Calu3 (cell line): Measurements from ENCODE around the gene ZKSCAN4. TPM values are rescaled to one million over a fixed set of nuclear protein-coding genes. Genes with fewer than 3 reads are reported as not detected.

ENCODE experiments used
- BruUV-seq: library from RNA; stranded (reverse); fragments of 400-500 nt; replicated peaks from 2 replicates; lab custom pipeline; 2021; lab: Mats Ljungman, UMichigan
- CTCF ChIA-PET: fragments of 300-600 bp; sonication (Branson Sonifier 250); formaldehyde crosslinking; loops from one replicate; lab custom pipeline; 2022; ENCODE audit warnings: antibody characterized with exemption; lab: Charles Lee
- DNase-seq: peaks from one replicate; pipeline ENCODE4 v3.0.0; 2022
- H3K27ac Mint-ChIP-seq: one replicate; pipeline ENCODE4 v1.8.0; 2022; ENCODE audit warnings: mixed read lengths; ENCODE audit not compliant: unreplicated experiment
- H3K27me3 Mint-ChIP-seq: one replicate; pipeline ENCODE4 v1.8.0; 2022; ENCODE audit warnings: mixed read lengths; ENCODE audit not compliant: unreplicated experiment
- H3K36me3 Mint-ChIP-seq: one replicate; pipeline ENCODE4 v1.8.0; 2022; ENCODE audit warnings: mild to moderate bottlenecking, moderate library complexity, mixed read lengths; ENCODE audit not compliant: insufficient read depth, unreplicated experiment
- H3K4me1 Mint-ChIP-seq: one replicate; pipeline ENCODE4 v1.8.0; 2022; ENCODE audit warnings: mild to moderate bottlenecking, low read depth, mixed read lengths; ENCODE audit not compliant: unreplicated experiment
- H3K4me3 Mint-ChIP-seq: one replicate; pipeline ENCODE4 v1.8.0; 2022; ENCODE audit warnings: mild to moderate bottlenecking, low read depth, moderate library complexity, mixed read lengths; ENCODE audit not compliant: unreplicated experiment
- H3K9me3 Mint-ChIP-seq: one replicate; pipeline ENCODE4 v1.8.0; 2022; ENCODE audit warnings: low read depth, mixed read lengths; ENCODE audit not compliant: unreplicated experiment
- intact Hi-C: fragments of 100-400 bp; cut with micrococcal nuclease; formaldehyde crosslinking; loops from one replicate; pipeline ENCODE4 v1.10.0; 2022; ENCODE audit not compliant: unreplicated experiment
- total RNA-seq: library from RNA; stranded (reverse); gene quantifications from 2 replicates; pipeline ENCODE4 v1.2.3, GENCODE V29; 2022
- TF ChIP-seq, protein P1 (sequence below): fragments of 200-600 bp; IDR thresholded peaks from one replicate; pipeline ENCODE4 v1.8.0; 2022; ENCODE audit warnings: antibody characterized with exemption; ENCODE audit not compliant: unreplicated experiment

The ZKSCAN4 gene
- total RNA-seq, 1 experiment from 2014 or later: 6.7 TPM

DNA sequence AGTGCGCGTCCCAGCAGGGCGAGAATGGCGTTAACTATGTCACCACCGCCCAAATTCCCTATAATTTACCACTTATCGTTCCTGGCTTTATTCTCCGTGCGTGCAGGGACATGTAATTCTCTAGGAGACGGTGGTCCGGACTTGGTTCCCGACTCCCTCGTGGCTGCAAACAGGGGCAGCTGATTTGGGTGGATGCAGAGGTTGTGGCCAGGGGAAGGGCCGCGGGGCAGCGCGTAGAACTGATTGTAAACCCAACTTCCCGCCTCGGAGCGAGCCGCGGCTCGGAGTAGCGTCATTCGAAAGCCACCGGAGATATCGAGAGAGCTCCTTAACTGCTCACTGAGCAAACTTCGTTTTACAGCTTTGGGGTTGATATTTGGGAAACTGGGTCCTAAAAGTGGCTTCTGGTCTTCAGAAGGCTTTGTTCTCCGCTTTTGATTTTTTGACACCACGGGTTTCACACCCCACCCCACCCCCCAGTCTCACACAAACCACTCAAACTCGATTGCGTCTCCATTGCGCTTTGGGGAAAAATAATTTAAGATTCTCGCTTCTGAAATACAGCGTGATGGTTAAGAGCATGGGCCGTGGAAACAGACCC, 44.5 kb downstream of the ZKSCAN4 start:
- CTCF ChIA-PET: interaction anchor here (0.7 kb wide), 1 partner anchor 735 kb away, joined by 5 read pairs; the partner anchor contains the start of gene ZNF184
- H3K9me3 Mint-ChIP-seq: no peaks in the 10 kb centered on the region
- intact Hi-C loops: no loop called here
- peaks cover 8% of the 10 kb centered on the region for H3K4me1 Mint-ChIP-seq
- peaks cover 5% of the 10 kb centered on the region for H3K36me3 Mint-ChIP-seq
- no peak for DNase-seq
- no TSS peak for BruUV-seq
- TF ChIP-seq, protein P1, sequence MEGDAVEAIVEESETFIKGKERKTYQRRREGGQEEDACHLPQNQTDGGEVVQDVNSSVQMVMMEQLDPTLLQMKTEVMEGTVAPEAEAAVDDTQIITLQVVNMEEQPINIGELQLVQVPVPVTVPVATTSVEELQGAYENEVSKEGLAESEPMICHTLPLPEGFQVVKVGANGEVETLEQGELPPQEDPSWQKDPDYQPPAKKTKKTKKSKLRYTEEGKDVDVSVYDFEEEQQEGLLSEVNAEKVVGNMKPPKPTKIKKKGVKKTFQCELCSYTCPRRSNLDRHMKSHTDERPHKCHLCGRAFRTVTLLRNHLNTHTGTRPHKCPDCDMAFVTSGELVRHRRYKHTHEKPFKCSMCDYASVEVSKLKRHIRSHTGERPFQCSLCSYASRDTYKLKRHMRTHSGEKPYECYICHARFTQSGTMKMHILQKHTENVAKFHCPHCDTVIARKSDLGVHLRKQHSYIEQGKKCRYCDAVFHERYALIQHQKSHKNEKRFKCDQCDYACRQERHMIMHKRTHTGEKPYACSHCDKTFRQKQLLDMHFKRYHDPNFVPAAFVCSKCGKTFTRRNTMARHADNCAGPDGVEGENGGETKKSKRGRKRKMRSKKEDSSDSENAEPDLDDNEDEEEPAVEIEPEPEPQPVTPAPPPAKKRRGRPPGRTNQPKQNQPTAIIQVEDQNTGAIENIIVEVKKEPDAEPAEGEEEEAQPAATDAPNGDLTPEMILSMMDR: no peak
- no peaks in the 10 kb centered on the region for H3K27me3 Mint-ChIP-seq
- H3K27ac Mint-ChIP-seq: no peak overlapping the region
- H3K4me3 Mint-ChIP-seq: no peak overlapping the region

- TF ChIP-seq, protein P1: no peak
- Mint-ChIP-seq H3K36me3 (no peaks in the 10 kb centered on the region), H3K4me3 (no peak overlapping the region), H3K9me3 (no peaks in the 10 kb centered on the region), H3K27ac (no peak overlapping the region), H3K4me1 (peaks cover 6% of the 10 kb centered on the region), H3K27me3 (no peaks in the 10 kb centered on the region)
- intact Hi-C loops: no loop called here
- DNase-seq: no peak
- CTCF ChIA-PET: no interaction called here
- no TSS peak for BruUV-seq
Measured at GRCh38 chr6:28206928-28207509, 45.0 kb downstream of the ZKSCAN4 start.

DNA sequence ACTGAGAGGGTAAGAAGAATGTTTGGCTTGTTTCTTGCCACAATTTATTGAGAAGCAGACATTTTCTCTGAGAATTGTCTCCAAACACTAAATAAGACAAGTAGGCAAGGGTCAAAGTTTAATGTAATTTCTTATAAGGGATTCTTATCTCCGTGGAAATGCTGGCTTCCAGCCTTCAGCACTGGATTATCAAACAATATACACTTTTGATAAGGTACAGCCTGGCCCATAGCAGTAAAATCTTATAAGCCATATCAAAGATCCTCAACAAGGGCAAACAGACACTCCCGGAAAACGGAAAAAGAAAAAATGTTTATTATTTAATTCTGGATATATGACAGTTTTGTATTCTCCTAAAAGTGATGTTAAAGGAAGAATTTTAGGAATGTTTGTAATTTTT, 45.5 kb downstream of the ZKSCAN4 start:
- no peaks in the 10 kb centered on the region for H3K9me3 Mint-ChIP-seq
- no peak overlapping the region for H3K27ac Mint-ChIP-seq
- no peak overlapping the region for H3K4me3 Mint-ChIP-seq
- no peaks in the 10 kb centered on the region for H3K36me3 Mint-ChIP-seq
- H3K4me1 Mint-ChIP-seq: peaks cover 2% of the 10 kb centered on the region
- BruUV-seq: no TSS peak
- no peaks in the 10 kb centered on the region for H3K27me3 Mint-ChIP-seq
- TF ChIP-seq, protein P1: no peak
- CTCF ChIA-PET: no interaction called here
- no peak for DNase-seq
- intact Hi-C loops: no loop called here

GRCh38 chr6:28205879-28206278, 46.2 kb downstream of the ZKSCAN4 start:
- no peak overlapping the region for H3K27ac Mint-ChIP-seq
- no peaks in the 10 kb centered on the region for H3K9me3 Mint-ChIP-seq
- TF ChIP-seq, protein P1: no peak
- H3K4me3 Mint-ChIP-seq: no peak overlapping the region
- intact Hi-C loops: no loop called here
- no peaks in the 10 kb centered on the region for H3K4me1 Mint-ChIP-seq
- CTCF ChIA-PET: no interaction called here
- no TSS peak for BruUV-seq
- no peaks in the 10 kb centered on the region for H3K36me3 Mint-ChIP-seq
- no peaks in the 10 kb centered on the region for H3K27me3 Mint-ChIP-seq
- DNase-seq: no peak
